MM.1S (cell line): Measurements from ENCODE around the gene MRPL16.

Experiments used
- DNase-seq: peaks from one replicate; pipeline ENCODE4 v3.0.0-alpha.2; 2015
- H2AFZ ChIP-seq: fragments of 300-600 bp; sonication (generic); 2 replicates; pipeline ENCODE4 v1.6.0; 2016; ENCODE audit warnings: antibody characterized with exemption, low read length
- H3F3A ChIP-seq: fragments of 300-600 bp; sonication (generic); 2 replicates; pipeline ENCODE4 v1.6.1; 2016; ENCODE audit warnings: mild to moderate bottlenecking, antibody characterized with exemption, low read length, moderate library complexity, mixed read lengths; ENCODE audit not compliant: insufficient read depth
- H3K27ac ChIP-seq: fragments of 300-600 bp; sonication (generic); 2 replicates; pipeline ENCODE4 v1.5.1; 2016; ENCODE audit warnings: mild to moderate bottlenecking, low read length
- H3K27me3 ChIP-seq: fragments of 300-600 bp; sonication (generic); replicated peaks from 2 replicates; pipeline ENCODE4 v1.6.0; 2016; ENCODE audit warnings: low read length; ENCODE audit not compliant: insufficient read depth
- H3K36me3 ChIP-seq: fragments of 300-600 bp; sonication (generic); replicated peaks from 2 replicates; pipeline ENCODE4 v1.6.1; 2016; ENCODE audit warnings: mild to moderate bottlenecking, low read length, mixed read lengths; ENCODE audit not compliant: insufficient read depth
- H3K4me1 ChIP-seq: fragments of 300-600 bp; sonication (generic); 2 replicates; pipeline ENCODE4 v1.6.1; 2016; ENCODE audit warnings: low read length, mixed read lengths
- H3K4me2 ChIP-seq: fragments of 300-600 bp; sonication (generic); 2 replicates; pipeline ENCODE4 v1.6.0; 2016; ENCODE audit warnings: low read depth, low read length
- H3K4me3 ChIP-seq: fragments of 300-600 bp; sonication (generic); 2 replicates; pipeline ENCODE4 v1.5.1; 2016; ENCODE audit warnings: low read length, mixed read lengths
- H3K79me2 ChIP-seq: fragments of 300-600 bp; sonication (generic); 2 replicates; pipeline ENCODE4 v1.6.1; 2016; ENCODE audit warnings: mixed run types, low read length, mixed read lengths
- H3K9ac ChIP-seq: fragments of 300-600 bp; sonication (generic); 2 replicates; pipeline ENCODE4 v1.6.1; 2016; ENCODE audit warnings: low read length, mixed read lengths
- H3K9me2 ChIP-seq: fragments of 300-600 bp; sonication (generic); replicated peaks from 2 replicates; pipeline ENCODE4 v1.6.1; 2016; ENCODE audit warnings: mild to moderate bottlenecking, low read length, mixed read lengths; ENCODE audit not compliant: insufficient read depth
- H3K9me3 ChIP-seq: fragments of 300-600 bp; sonication (generic); replicated peaks from 2 replicates; pipeline ENCODE4 v1.6.1; 2016; ENCODE audit warnings: mild to moderate bottlenecking, low read length, mixed read lengths; ENCODE audit not compliant: insufficient read depth
- H4K20me1 ChIP-seq: fragments of 300-600 bp; sonication (generic); 2 replicates; pipeline ENCODE4 v1.6.1; 2016; ENCODE audit warnings: mild to moderate bottlenecking, low read length, moderate library complexity, mixed read lengths; ENCODE audit not compliant: insufficient read depth
- CTCF ChIP-seq: fragments of 300-600 bp; sonication (generic); IDR thresholded peaks from 2 replicates; pipeline ENCODE4 v1.5.1; 2016; ENCODE audit warnings: antibody characterized with exemption, low read length, mixed read lengths
- EZH2 ChIP-seq: fragments of 300-600 bp; sonication (generic); optimal IDR thresholded peaks from 2 replicates; pipeline ENCODE3; 2017; ENCODE audit warnings: low read depth, mild to moderate bottlenecking, antibody characterized with exemption, low read length, mixed read lengths
- EZH2phosphoT487 ChIP-seq: fragments of 300-600 bp; sonication (generic); IDR thresholded peaks from 2 replicates; pipeline ENCODE4 v1.6.1; 2018; ENCODE audit warnings: antibody characterized with exemption, low read length

MRPL16 gene

GRCh38 chr11:59782080-59782479, 28.5 kb downstream of the MRPL16 start:
- Histone ChIP-seq H3K4me3 (no peak overlapping the region), H3K9me2 (no peaks in the 10 kb centered on the region), H4K20me1 (no peaks in the 10 kb centered on the region), H3K9me3 (no peaks in the 10 kb centered on the region), H3K79me2 (no peaks in the 10 kb centered on the region), H3K4me1 (no peaks in the 10 kb centered on the region), H3K27ac (no peak overlapping the region), H3K36me3 (no peaks in the 10 kb centered on the region; the same call in 1 of the 2 replicates), H3K4me2 (no peak overlapping the region), H3K9ac (no peak overlapping the region), H2AFZ (no peak overlapping the region), H3K27me3 (no peaks in the 10 kb centered on the region), H3F3A (no peaks in the 10 kb centered on the region)
- TF ChIP-seq EZH2phosphoT487: no peak
- TF ChIP-seq EZH2: no peak
- TF ChIP-seq CTCF: no peak
- DNase-seq: no peak

- no peak overlapping the region for H2AFZ ChIP-seq
- no peaks in the 10 kb centered on the region for H3K4me1 ChIP-seq
- no peak overlapping the region for H3K27ac ChIP-seq
- H3K9me3 ChIP-seq: no peaks in the 10 kb centered on the region
- no peaks in the 10 kb centered on the region for H3K9me2 ChIP-seq
- H3K4me3 ChIP-seq: no peak overlapping the region
- no peaks in the 10 kb centered on the region for H3K79me2 ChIP-seq
- H4K20me1 ChIP-seq: no peaks in the 10 kb centered on the region
- H3K27me3 ChIP-seq: no peaks in the 10 kb centered on the region
- no peak for TF ChIP-seq EZH2
- no peak for TF ChIP-seq EZH2phosphoT487
- TF ChIP-seq CTCF: no peak
- no peak overlapping the region for H3K4me2 ChIP-seq
- H3K36me3 ChIP-seq: no peaks in the 10 kb centered on the region; the same call in 1 of the 2 replicates
- H3K9ac ChIP-seq: no peak overlapping the region
- H3F3A ChIP-seq: no peaks in the 10 kb centered on the region
- no peak for DNase-seq
Measured at GRCh38 chr11:59779487-59779886, 31.1 kb downstream of the MRPL16 start.

- Histone ChIP-seq H3K4me3 (no peak overlapping the region), H3K9ac (no peak overlapping the region), H3K27me3 (no peaks in the 10 kb centered on the region)
Measured at GRCh38 chr11:59778122-59778521, 32.5 kb downstream of the MRPL16 start.

More at GRCh38 chr11:59778122-59778521, 32.5 kb downstream of the MRPL16 start:
- no peak for DNase-seq
- no peak overlapping the region for H3K27ac ChIP-seq
- H2AFZ ChIP-seq: no peak overlapping the region
- no peaks in the 10 kb centered on the region for H3K79me2 ChIP-seq
- H3K4me2 ChIP-seq: no peak overlapping the region
- no peaks in the 10 kb centered on the region for H3F3A ChIP-seq
- H3K9me2 ChIP-seq: no peaks in the 10 kb centered on the region
- no peaks in the 10 kb centered on the region for H4K20me1 ChIP-seq
- TF ChIP-seq EZH2 (no peak), EZH2phosphoT487 (no peak), CTCF (no peak)
- no peaks in the 10 kb centered on the region for H3K4me1 ChIP-seq
- H3K36me3 ChIP-seq: no peaks in the 10 kb centered on the region; the same call in 1 of the 2 replicates
- H3K9me3 ChIP-seq: no peaks in the 10 kb centered on the region
